Right lobe of liver (tissue), 6 donors: ENCODE measurements around the gene CHPT1. TPM values are rescaled to one million over a fixed set of nuclear protein-coding genes. Genes with fewer than 3 reads are reported as not detected.

Source experiments
- ATAC-seq, 4 donors: fragments of 200-7000 bp; cut with Tn5 transposase; one replicate each; pipeline ENCODE4 v1.9.1; 2020; ENCODE audit warnings: mild to moderate bottlenecking in 4 of 4, moderate library complexity in 4 of 4
- DNase-seq, 3 donors: peaks; one replicate each; pipeline ENCODE4 v3.0.0-alpha.2; 2020
- H3K27ac ChIP-seq, 3 donors: fragments of 200-600 bp; one replicate each; pipeline ENCODE4 v1.8.0; 2022
- H3K27me3 ChIP-seq, 2 donors: fragments of 200-600 bp; one replicate each; pipeline ENCODE4 v1.8.0; 2022
- H3K36me3 ChIP-seq, 4 donors: fragments of 200-600 bp; sonication (generic) in 1 of 4; one replicate each; pipeline versions ENCODE4 v1.5.1 to v1.8.0; 2017 to 2022; ENCODE audit warnings: control low read depth in 1 of 4
- H3K4me1 ChIP-seq, 4 donors: fragments of 200-600 bp; sonication (generic) in 1 of 4; one replicate each; pipeline versions ENCODE4 v1.5.1 to v1.8.0; 2017 to 2022; ENCODE audit warnings: control low read depth in 1 of 4
- H3K4me3 ChIP-seq, 3 donors: fragments of 200-600 bp; one replicate each; pipeline ENCODE4 v1.8.0; 2022
- H3K9me3 ChIP-seq, 4 donors: fragments of 200-600 bp; sonication (generic) in 1 of 4; one replicate each; pipeline versions ENCODE4 v1.5.1 to v1.8.0; 2017 to 2022; ENCODE audit warnings: control low read depth in 1 of 4
- CTCF ChIP-seq, 4 donors: fragments of 200-600 bp in 3 of 4; fragments of 450-650 bp in 1 of 4; IDR thresholded peaks; one replicate each; pipeline versions ENCODE4 v1.5.1 to v1.8.0; 2016 to 2022; ENCODE audit warnings: antibody characterized with exemption in 4 of 4, mild to moderate bottlenecking in 2 of 4
- POLR2A ChIP-seq: fragments of 450-650 bp; IDR thresholded peaks from one replicate; pipeline ENCODE4 v1.6.1; 2017; ENCODE audit warnings: antibody characterized with exemption, mild to moderate bottlenecking
- WGBS: methylation state at CpG from one replicate; pipeline ENCODE4 v1.1.6; 2018; ENCODE audit warnings: low coverage, low lambda C conversion rate; ENCODE audit not compliant: insufficient coverage; ENCODE audit errors: missing lambda C conversion rate; 5-methylcytosine and 5-hydroxymethylcytosine counted together
- intact Hi-C, 2 donors: fragments of 100-400 bp; cut with DNase I; formaldehyde crosslinking; loops; one replicate each; pipeline versions ENCODE4 v1.11.2 to v1.14.1; 2022
- total RNA-seq, 6 experiments: library from RNA; depleted of rRNA in 2 of 6; stranded (reverse); fragments of >200 nt in 2 of 6; fragmentation: NEBNext Ultra II Directional in 3 of 6; extraction: Animal tissue kit (Norgen Biotek cat#: 25700) in 3 of 6; gene quantifications; one replicate each; pipeline versions ENCODE4 v1.1.0 to v1.2.4, GENCODE V29; 2016 to 2023
- donor health status: DM: no; HTN: yes; CAD: no.
- donor health status: DM: no; HTN: no; CAD: no.
- donor health status: DM: no; HTN: no; CAD: no.
- donor health status: DM: no; HTN: yes; CAD: no.
- donor health status: DM: no; HTN: yes; CAD: no.

CHPT1 gene
- total RNA-seq, 6 experiments from 2014 or later = 52.3 to 110 (median 75.8) TPM

GRCh38 chr12:101663298-101663697 is 34.1 kb upstream of the CHPT1 start:
- H3K4me3 ChIP-seq = no peak overlapping the region

GRCh38 chr12:101664992-101665391 is 32.4 kb upstream of the CHPT1 start:
- no peak overlapping the region for H3K27ac ChIP-seq
- DNase-seq (no peak), ATAC-seq (no peak)
- intact Hi-C loops = no loop called here
- no peaks in the 10 kb centered on the region for H3K9me3 ChIP-seq
- H3K4me3 ChIP-seq = no peak overlapping the region
- H3K36me3 ChIP-seq = no peaks in the 10 kb centered on the region
- no peaks in the 10 kb centered on the region for H3K4me1 ChIP-seq
- TF ChIP-seq POLR2A (no peak), CTCF (IDR thresholded peaks at IDR 0.05) (no peak)
- 60% methylated on average over 7 of the region's 7 CpGs for WGBS
- no peaks in the 10 kb centered on the region for H3K27me3 ChIP-seq

More at GRCh38 chr12:101663298-101663697, 34.1 kb upstream of the CHPT1 start:
- ATAC-seq (no peak), DNase-seq (no peak)
- WGBS = 76% methylated on average over 6 of the region's 6 CpGs
- Histone ChIP-seq H3K9me3 (no peaks in the 10 kb centered on the region), H3K4me1 (no peaks in the 10 kb centered on the region), H3K36me3 (no peaks in the 10 kb centered on the region), H3K27me3 (no peaks in the 10 kb centered on the region), H3K27ac (no peak overlapping the region)
- intact Hi-C loops = no loop called here
- TF ChIP-seq POLR2A (no peak), CTCF (IDR thresholded peaks at IDR 0.05) (no peak)

- intact Hi-C loops = no loop called here
Observed at GRCh38 chr12:101666052-101666728, 31.2 kb upstream of the CHPT1 start.

GRCh38 chr12:101667591-101667990 is 29.8 kb upstream of the CHPT1 start:
- intact Hi-C loops = no loop called here
- 73% methylated on average over 5 of the region's 5 CpGs for whole genome bisulfite sequencing
- H3K27ac ChIP-seq = no peak overlapping the region
- DNase-seq (no peak), ATAC-seq (no peak)
- H3K4me3 ChIP-seq = no peak overlapping the region
- H3K9me3 ChIP-seq = no peaks in the 10 kb centered on the region
- peaks cover 0 to 4% (median 0%) of the 10 kb centered on the region in 4 donors for H3K4me1 ChIP-seq
- no peaks in the 10 kb centered on the region for H3K36me3 ChIP-seq
- no peaks in the 10 kb centered on the region for H3K27me3 ChIP-seq
- TF ChIP-seq CTCF (IDR thresholded peaks at IDR 0.05) (no peak), POLR2A (no peak)

More at GRCh38 chr12:101666052-101666728, 31.2 kb upstream of the CHPT1 start:
- no peak for ATAC-seq
- TF ChIP-seq CTCF (IDR thresholded peaks at IDR 0.05) (no peak), POLR2A (no peak)
- Histone ChIP-seq H3K27me3 (no peaks in the 10 kb centered on the region), H3K36me3 (no peaks in the 10 kb centered on the region), H3K4me1 (peaks cover 0 to 4% (median 0%) of the 10 kb centered on the region in 4 donors), H3K27ac (no peak overlapping the region), H3K9me3 (no peaks in the 10 kb centered on the region), H3K4me3 (no peak overlapping the region)
- DNase-seq = no peak
- WGBS = 81% methylated on average over 7 of the region's 7 CpGs
